ENCODE measurements around the gene ABLIM2.

DNA sequence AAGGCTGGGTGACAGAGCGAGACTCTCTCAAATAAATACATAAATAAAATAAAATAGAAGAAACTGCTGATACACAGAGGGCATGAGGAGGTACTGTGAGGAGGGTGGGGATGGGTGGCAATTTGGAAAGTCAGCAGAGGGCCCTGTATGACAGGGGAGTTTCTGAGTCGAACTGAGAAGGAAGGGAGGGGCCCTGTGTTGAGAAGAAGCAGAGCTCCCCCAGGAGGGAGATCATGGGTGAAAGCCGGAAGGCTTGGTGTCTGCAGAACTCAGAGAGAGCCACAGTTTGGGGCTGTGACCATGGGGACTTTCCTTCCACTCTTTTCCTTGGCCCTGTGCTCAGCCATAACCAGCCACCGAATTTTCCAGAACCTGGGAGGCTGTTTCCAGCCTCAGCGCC is 194.2 kb downstream of the ABLIM2 start:
- TF ChIP-seq EP300 (IDR thresholded peaks at IDR 0.05) (no peak), POLR2A (IDR thresholded peaks at IDR 0.05; ENCODE audit: low read depth) (no peak)
